ENCODE measurements around the gene CPE. TPM values are rescaled to one million over a fixed set of nuclear protein-coding genes. Genes with fewer than 3 reads are reported as not detected.

CPE gene
- total and polyA plus RNA-seq, 8 donors = 22.9 to 547 (median 104) TPM

GRCh38 chr4:165457793-165458192 lies 79.0 kb downstream of the CPE start:
- Histone ChIP-seq H3K4me1 (peaks cover 0 to 4% (median 0%) of the 10 kb centered on the region in 3 donors), H3K27me3 (no peaks in the 10 kb centered on the region), H3K4me3 (no peak overlapping the region), H3K9me3 (no peaks in the 10 kb centered on the region), H3K36me3 (no peaks in the 10 kb centered on the region), H3K27ac (no peak overlapping the region)
- ATAC-seq = no peak
- intact Hi-C loops (cut with DNase I) = no loop called here
- DNase-seq = no peak
- 28 to 33% methylated on average over 2 of the region's 2 CpGs for WGBS, 2 donors
- TF ChIP-seq CTCF (IDR thresholded peaks at IDR 0.05) = no peak
- no peak for FAIRE-seq

GRCh38 chr4:165458471-165458870 lies 79.7 kb downstream of the CPE start:
- no peaks in the 10 kb centered on the region for H3K36me3 ChIP-seq
- peaks cover 0 to 4% (median 0%) of the 10 kb centered on the region in 3 donors for H3K4me1 ChIP-seq
- no peak for TF ChIP-seq CTCF (IDR thresholded peaks at IDR 0.05)
- intact Hi-C loops (cut with DNase I) = no loop called here
- H3K27me3 ChIP-seq = no peaks in the 10 kb centered on the region
- H3K4me3 ChIP-seq = no peak overlapping the region
- FAIRE-seq (no peak), ATAC-seq (no peak), DNase-seq (no peak)
- no peaks in the 10 kb centered on the region for H3K9me3 ChIP-seq
- H3K27ac ChIP-seq = no peak overlapping the region

GRCh38 chr4:165461159-165461821 lies 82.5 kb downstream of the CPE start:
- Histone ChIP-seq H3K36me3 (no peaks in the 10 kb centered on the region), H3K27ac (no peak overlapping the region), H3K9me3 (no peaks in the 10 kb centered on the region), H3K27me3 (no peaks in the 10 kb centered on the region), H3K4me1 (peaks cover 0 to 7% (median 4%) of the 10 kb centered on the region in 3 donors), H3K4me3 (no peak overlapping the region)
- FAIRE-seq = no peak
- TF ChIP-seq CTCF (IDR thresholded peaks at IDR 0.05) = no peak
- peak in 1 of 6 donors; percentile 19 for DNase-seq
- 56 to 65% methylated on average over 8 of the region's 8 CpGs for WGBS, 2 donors
- ATAC-seq = peak in 2 of 4 donors; percentile 31 to 53
- intact Hi-C loops (cut with DNase I) = loop anchor here in 1 of 3 donors (10.0 kb wide), 1 partner anchor 326 kb away; no protein-coding TSS in a partner anchor

- no peaks in the 10 kb centered on the region for H3K36me3 ChIP-seq
- WGBS, 2 donors = 82 to 84% methylated on average over 3 of the region's 3 CpGs
- DNase-seq (no peak), FAIRE-seq (no peak), ATAC-seq (no peak)
- peaks cover 0 to 7% (median 4%) of the 10 kb centered on the region in 3 donors for H3K4me1 ChIP-seq
- no peak overlapping the region for H3K27ac ChIP-seq
- intact Hi-C loops (cut with DNase I) = loop anchor here in 1 of 3 donors (10.0 kb wide), 1 partner anchor 327 kb away; no protein-coding TSS in a partner anchor
- no peak for TF ChIP-seq CTCF (IDR thresholded peaks at IDR 0.05)
- H3K27me3 ChIP-seq = no peaks in the 10 kb centered on the region
- H3K9me3 ChIP-seq = no peaks in the 10 kb centered on the region
- H3K4me3 ChIP-seq = no peak overlapping the region
Measured at GRCh38 chr4:165462009-165462408, 83.2 kb downstream of the CPE start.

GRCh38 chr4:165464376-165464775 lies 85.6 kb downstream of the CPE start:
- intact Hi-C loops (cut with DNase I) = loop anchor here in 1 of 3 donors (10.0 kb wide), 1 partner anchor 330 kb away; no protein-coding TSS in a partner anchor
- DNase-seq (no peak), ATAC-seq (peak; percentile 17 to 31 (median 21)), FAIRE-seq (no peak)
- peaks cover 0 to 7% (median 0%) of the 10 kb centered on the region in 3 donors for H3K4me1 ChIP-seq
- no peaks in the 10 kb centered on the region for H3K27me3 ChIP-seq
- no peaks in the 10 kb centered on the region for H3K36me3 ChIP-seq
- WGBS, 2 donors = 38 to 43% methylated on average over 7 of the region's 7 CpGs
- H3K4me3 ChIP-seq = no peak overlapping the region
- TF ChIP-seq CTCF (IDR thresholded peaks at IDR 0.05) = no peak
- no peak overlapping the region for H3K27ac ChIP-seq
- no peaks in the 10 kb centered on the region for H3K9me3 ChIP-seq

All from pancreas (tissue), 10 donors.